ENCODE results near the gene OGFRL1. TPM values are rescaled to one million over a fixed set of nuclear protein-coding genes. Genes with fewer than 3 reads are reported as not detected.

The OGFRL1 gene
- total RNA-seq, 1 experiment from 2014 or later = 5.4 TPM

GRCh38 chr6:71246596-71246995 lies 42.0 kb upstream of the OGFRL1 start:
- H3K27ac Mint-ChIP-seq = no peak overlapping the region
- DNase-seq (ENCODE audit: low spot score) (no peak), ATAC-seq (no peak)
- no peaks in the 10 kb centered on the region for H3K27me3 Mint-ChIP-seq (ENCODE audit: low read depth)
- CTCF ChIA-PET = no interaction called here
- TF ChIP-seq, protein P1, sequence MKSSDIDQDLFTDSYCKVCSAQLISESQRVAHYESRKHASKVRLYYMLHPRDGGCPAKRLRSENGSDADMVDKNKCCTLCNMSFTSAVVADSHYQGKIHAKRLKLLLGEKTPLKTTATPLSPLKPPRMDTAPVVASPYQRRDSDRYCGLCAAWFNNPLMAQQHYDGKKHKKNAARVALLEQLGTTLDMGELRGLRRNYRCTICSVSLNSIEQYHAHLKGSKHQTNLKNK (CRISPR knock-in tag; IDR thresholded peaks at IDR 0.05) = no peak
- TF ChIP-seq, protein P2, sequence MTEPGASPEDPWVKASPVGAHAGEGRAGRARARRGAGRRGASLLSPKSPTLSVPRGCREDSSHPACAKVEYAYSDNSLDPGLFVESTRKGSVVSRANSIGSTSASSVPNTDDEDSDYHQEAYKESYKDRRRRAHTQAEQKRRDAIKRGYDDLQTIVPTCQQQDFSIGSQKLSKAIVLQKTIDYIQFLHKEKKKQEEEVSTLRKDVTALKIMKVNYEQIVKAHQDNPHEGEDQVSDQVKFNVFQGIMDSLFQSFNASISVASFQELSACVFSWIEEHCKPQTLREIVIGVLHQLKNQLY (CRISPR knock-in tag; IDR thresholded peaks at IDR 0.05) = no peak
- TF ChIP-seq RELA (CRISPR knock-in tag; IDR thresholded peaks at IDR 0.05; ENCODE audit: borderline replicate concordance) = no peak
- TF ChIP-seq TP53 (CRISPR knock-in tag; IDR thresholded peaks at IDR 0.05) = no peak
- no peak for TF ChIP-seq SP1 (CRISPR knock-in tag; conservative IDR thresholded peaks at IDR 0.05)
- TF ChIP-seq ETV6 (CRISPR knock-in tag; IDR thresholded peaks at IDR 0.05) = no peak
- TF ChIP-seq, protein P3, sequence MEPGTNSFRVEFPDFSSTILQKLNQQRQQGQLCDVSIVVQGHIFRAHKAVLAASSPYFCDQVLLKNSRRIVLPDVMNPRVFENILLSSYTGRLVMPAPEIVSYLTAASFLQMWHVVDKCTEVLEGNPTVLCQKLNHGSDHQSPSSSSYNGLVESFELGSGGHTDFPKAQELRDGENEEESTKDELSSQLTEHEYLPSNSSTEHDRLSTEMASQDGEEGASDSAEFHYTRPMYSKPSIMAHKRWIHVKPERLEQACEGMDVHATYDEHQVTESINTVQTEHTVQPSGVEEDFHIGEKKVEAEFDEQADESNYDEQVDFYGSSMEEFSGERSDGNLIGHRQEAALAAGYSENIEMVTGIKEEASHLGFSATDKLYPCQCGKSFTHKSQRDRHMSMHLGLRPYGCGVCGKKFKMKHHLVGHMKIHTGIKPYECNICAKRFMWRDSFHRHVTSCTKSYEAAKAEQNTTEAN (CRISPR knock-in tag; IDR thresholded peaks at IDR 0.05) = no peak
- no peak for TF ChIP-seq AFF4 (CRISPR knock-in tag; IDR thresholded peaks at IDR 0.05; ENCODE audit: borderline replicate concordance)
- TF ChIP-seq NR2C2 (CRISPR knock-in tag; IDR thresholded peaks at IDR 0.05) = no peak
- TF ChIP-seq, protein P4, sequence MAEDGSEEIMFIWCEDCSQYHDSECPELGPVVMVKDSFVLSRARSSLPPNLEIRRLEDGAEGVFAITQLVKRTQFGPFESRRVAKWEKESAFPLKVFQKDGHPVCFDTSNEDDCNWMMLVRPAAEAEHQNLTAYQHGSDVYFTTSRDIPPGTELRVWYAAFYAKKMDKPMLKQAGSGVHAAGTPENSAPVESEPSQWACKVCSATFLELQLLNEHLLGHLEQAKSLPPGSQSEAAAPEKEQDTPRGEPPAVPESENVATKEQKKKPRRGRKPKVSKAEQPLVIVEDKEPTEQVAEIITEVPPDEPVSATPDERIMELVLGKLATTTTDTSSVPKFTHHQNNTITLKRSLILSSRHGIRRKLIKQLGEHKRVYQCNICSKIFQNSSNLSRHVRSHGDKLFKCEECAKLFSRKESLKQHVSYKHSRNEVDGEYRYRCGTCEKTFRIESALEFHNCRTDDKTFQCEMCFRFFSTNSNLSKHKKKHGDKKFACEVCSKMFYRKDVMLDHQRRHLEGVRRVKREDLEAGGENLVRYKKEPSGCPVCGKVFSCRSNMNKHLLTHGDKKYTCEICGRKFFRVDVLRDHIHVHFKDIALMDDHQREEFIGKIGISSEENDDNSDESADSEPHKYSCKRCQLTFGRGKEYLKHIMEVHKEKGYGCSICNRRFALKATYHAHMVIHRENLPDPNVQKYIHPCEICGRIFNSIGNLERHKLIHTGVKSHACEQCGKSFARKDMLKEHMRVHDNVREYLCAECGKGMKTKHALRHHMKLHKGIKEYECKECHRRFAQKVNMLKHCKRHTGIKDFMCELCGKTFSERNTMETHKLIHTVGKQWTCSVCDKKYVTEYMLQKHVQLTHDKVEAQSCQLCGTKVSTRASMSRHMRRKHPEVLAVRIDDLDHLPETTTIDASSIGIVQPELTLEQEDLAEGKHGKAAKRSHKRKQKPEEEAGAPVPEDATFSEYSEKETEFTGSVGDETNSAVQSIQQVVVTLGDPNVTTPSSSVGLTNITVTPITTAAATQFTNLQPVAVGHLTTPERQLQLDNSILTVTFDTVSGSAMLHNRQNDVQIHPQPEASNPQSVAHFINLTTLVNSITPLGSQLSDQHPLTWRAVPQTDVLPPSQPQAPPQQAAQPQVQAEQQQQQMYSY (CRISPR knock-in tag; IDR thresholded peaks at IDR 0.05) = no peak
- no peak for TF ChIP-seq SOX15 (CRISPR knock-in tag; IDR thresholded peaks at IDR 0.05)
- peaks cover 19% of the 10 kb centered on the region for H3K36me3 Mint-ChIP-seq
- H3K9me3 Mint-ChIP-seq = peaks cover 30% of the 10 kb centered on the region
- POLR2A ChIA-PET = no interaction called here
- H3K4me1 Mint-ChIP-seq = peaks cover 34% of the 10 kb centered on the region
- no peak overlapping the region for H3K4me3 Mint-ChIP-seq

- Mint-ChIP-seq H3K9me3 (peaks cover 14% of the 10 kb centered on the region), H3K36me3 (peaks cover 3% of the 10 kb centered on the region; the same call in 1 of the 2 replicates), H3K27me3 (ENCODE audit: low read depth) (no peaks in the 10 kb centered on the region), H3K4me3 (no peak overlapping the region), H3K4me1 (peaks cover 48% of the 10 kb centered on the region), H3K27ac (peak overlapping the region; percentile 22)
- ATAC-seq (peak; percentile 97), DNase-seq (ENCODE audit: low spot score) (no peak)
- ChIA-PET CTCF (no interaction called here), POLR2A (no interaction called here)
- no peak for TF ChIP-seq ATF1 (CRISPR knock-in tag; IDR thresholded peaks at IDR 0.05)
- TF ChIP-seq AFF4 (CRISPR knock-in tag; IDR thresholded peaks at IDR 0.05; ENCODE audit: borderline replicate concordance) = no peak
- no peak for TF ChIP-seq RORB (CRISPR knock-in tag; IDR thresholded peaks at IDR 0.05)
- no peak for TF ChIP-seq GRHL2 (CRISPR knock-in tag; IDR thresholded peaks at IDR 0.05; ENCODE audit: insufficient replicate concordance, severe bottlenecking)
- no peak for TF ChIP-seq SMAD3 (CRISPR knock-in tag; IDR thresholded peaks at IDR 0.05; ENCODE audit: borderline replicate concordance)
- no peak for TF ChIP-seq ZNF219 (CRISPR knock-in tag; IDR thresholded peaks at IDR 0.05; ENCODE audit: borderline replicate concordance)
- no peak for TF ChIP-seq TEAD4 (CRISPR knock-in tag; IDR thresholded peaks at IDR 0.05)
- no peak for TF ChIP-seq SP1 (CRISPR knock-in tag; conservative IDR thresholded peaks at IDR 0.05)
- TF ChIP-seq GABPB1 (CRISPR knock-in tag; IDR thresholded peaks at IDR 0.05) = no peak
Measured at GRCh38 chr6:71248306-71248765, 40.3 kb upstream of the OGFRL1 start.

All from WTC11 (cell line).